Mammary epithelial cell (primary cell): ENCODE measurements around the gene CPAMD8.

Experiments
- EZH2 ChIP-seq: IDR thresholded peaks from 2 replicates; pipeline ENCODE4 v1.6.1; 2012; ENCODE audit warnings: low read length, inconsistent platforms, borderline replicate concordance
- TF ChIP-seq, protein P1 (sequence below), 2 donors: IDR thresholded peaks in 1 of 2; conservative IDR thresholded peaks in 1 of 2; 2 replicates each; pipeline ENCODE4 v1.5.1; 2011 to 2012; ENCODE audit warnings: inconsistent platforms in 2 of 2, low read length in 2 of 2, mild to moderate bottlenecking in 2 of 2, control low read depth in 1 of 2, low read depth in 1 of 2; ENCODE audit not compliant: insufficient read depth in 1 of 2; ENCODE audit errors: extremely low read depth in 1 of 2

DNA sequence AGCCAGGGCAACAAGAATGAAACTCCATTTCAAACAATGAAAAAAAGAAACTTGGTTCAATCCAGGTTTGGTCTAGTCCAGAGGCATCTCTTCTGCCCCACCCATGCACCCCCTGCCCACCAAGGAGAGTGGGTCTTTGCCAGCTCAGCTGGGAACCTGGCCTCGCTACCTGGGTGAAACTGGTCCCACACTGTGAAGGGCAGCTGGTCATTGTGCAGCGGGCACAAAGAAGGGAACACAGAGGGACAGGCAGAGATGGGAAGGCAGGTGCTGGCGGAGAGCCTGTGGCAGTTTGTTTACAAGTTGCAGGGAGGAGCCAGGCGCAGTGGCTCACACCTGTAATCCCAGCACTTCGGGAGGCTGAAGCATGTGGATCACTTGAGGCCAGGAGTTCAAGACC lies 50.2 kb downstream of the CPAMD8 start:
- TF ChIP-seq, protein P1, sequence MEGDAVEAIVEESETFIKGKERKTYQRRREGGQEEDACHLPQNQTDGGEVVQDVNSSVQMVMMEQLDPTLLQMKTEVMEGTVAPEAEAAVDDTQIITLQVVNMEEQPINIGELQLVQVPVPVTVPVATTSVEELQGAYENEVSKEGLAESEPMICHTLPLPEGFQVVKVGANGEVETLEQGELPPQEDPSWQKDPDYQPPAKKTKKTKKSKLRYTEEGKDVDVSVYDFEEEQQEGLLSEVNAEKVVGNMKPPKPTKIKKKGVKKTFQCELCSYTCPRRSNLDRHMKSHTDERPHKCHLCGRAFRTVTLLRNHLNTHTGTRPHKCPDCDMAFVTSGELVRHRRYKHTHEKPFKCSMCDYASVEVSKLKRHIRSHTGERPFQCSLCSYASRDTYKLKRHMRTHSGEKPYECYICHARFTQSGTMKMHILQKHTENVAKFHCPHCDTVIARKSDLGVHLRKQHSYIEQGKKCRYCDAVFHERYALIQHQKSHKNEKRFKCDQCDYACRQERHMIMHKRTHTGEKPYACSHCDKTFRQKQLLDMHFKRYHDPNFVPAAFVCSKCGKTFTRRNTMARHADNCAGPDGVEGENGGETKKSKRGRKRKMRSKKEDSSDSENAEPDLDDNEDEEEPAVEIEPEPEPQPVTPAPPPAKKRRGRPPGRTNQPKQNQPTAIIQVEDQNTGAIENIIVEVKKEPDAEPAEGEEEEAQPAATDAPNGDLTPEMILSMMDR (conservative IDR thresholded peaks at IDR 0.05 in 1 of 2, IDR thresholded peaks at IDR 0.05 in 1 of 2; ENCODE audit: extremely low read depth in 1 of 2, insufficient read depth in 1 of 2, low read depth in 1 of 2, low read length in 2 of 2), result no peak
- TF ChIP-seq EZH2, result no peak
